ENCODE results near the gene IL17RA.
A peak's percentile ranks its signal among the peaks of the same experiment; 100 is the strongest.

The IL17RA gene

DNA sequence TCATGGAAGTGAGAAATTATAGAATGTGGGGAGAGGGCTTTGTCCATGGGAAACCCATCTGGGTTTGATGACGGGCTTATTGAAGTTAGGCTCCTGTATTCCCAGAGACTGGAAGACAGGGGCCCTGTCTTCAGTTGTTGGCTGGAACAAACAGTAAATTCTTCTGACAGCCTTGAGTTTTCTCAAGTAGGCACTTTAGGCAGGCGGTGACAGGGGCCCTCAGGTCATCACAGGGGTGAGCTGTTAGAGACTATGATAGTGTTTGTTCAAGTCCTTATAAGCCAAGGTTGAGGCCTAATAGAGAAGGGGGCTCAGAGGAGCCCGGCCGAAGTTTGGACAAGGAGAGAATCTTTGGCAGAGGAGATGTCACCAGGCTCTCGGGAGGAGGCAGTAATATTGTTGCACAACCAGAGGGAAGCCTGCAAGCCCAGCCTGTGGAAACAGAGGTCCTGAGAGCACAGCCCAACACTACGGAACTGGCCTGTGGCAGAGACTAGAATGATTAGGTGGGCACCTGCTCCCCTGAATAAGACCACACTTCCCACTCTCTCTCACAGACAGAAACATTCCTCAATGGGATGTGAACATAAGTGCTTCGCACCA, 20.2 kb upstream of the IL17RA start:
- no peak for DNase-seq (ENCODE audit: low read depth)
- no peak overlapping the region for H3K4me3 ChIP-seq (ENCODE audit: control insufficient read depth, low read depth, low read length)
- TF ChIP-seq, protein P1, sequence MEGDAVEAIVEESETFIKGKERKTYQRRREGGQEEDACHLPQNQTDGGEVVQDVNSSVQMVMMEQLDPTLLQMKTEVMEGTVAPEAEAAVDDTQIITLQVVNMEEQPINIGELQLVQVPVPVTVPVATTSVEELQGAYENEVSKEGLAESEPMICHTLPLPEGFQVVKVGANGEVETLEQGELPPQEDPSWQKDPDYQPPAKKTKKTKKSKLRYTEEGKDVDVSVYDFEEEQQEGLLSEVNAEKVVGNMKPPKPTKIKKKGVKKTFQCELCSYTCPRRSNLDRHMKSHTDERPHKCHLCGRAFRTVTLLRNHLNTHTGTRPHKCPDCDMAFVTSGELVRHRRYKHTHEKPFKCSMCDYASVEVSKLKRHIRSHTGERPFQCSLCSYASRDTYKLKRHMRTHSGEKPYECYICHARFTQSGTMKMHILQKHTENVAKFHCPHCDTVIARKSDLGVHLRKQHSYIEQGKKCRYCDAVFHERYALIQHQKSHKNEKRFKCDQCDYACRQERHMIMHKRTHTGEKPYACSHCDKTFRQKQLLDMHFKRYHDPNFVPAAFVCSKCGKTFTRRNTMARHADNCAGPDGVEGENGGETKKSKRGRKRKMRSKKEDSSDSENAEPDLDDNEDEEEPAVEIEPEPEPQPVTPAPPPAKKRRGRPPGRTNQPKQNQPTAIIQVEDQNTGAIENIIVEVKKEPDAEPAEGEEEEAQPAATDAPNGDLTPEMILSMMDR (IDR thresholded peaks at IDR 0.05; ENCODE audit: control insufficient read depth, insufficient read depth, low read depth, low read length, missing control alignments): no peak

- TF ChIP-seq, protein P1 (IDR thresholded peaks at IDR 0.05; ENCODE audit: control insufficient read depth, insufficient read depth, low read depth, low read length, missing control alignments): no peak
- DNase-seq (ENCODE audit: low read depth): no peak
- H3K4me3 ChIP-seq (ENCODE audit: control insufficient read depth, low read depth, low read length): no peak overlapping the region
Observed at GRCh38 chr22:17065433-17065832, 19.4 kb upstream of the IL17RA start.

- TF ChIP-seq, protein P1 (IDR thresholded peaks at IDR 0.05; ENCODE audit: control insufficient read depth, insufficient read depth, low read depth, low read length, missing control alignments): no peak
- no peak overlapping the region for H3K4me3 ChIP-seq (ENCODE audit: control insufficient read depth, low read depth, low read length)
- no peak for DNase-seq (ENCODE audit: low read depth)
Observed at GRCh38 chr22:17072877-17073276, 11.9 kb upstream of the IL17RA start.

GRCh38 chr22:17074648-17075002, 10.2 kb upstream of the IL17RA start:
- TF ChIP-seq, protein P1 (IDR thresholded peaks at IDR 0.05; ENCODE audit: control insufficient read depth, insufficient read depth, low read depth, low read length, missing control alignments): no peak
- DNase-seq (ENCODE audit: low read depth): no peak

GRCh38 chr22:17077255-17077654, 7.5 kb upstream of the IL17RA start:
- TF ChIP-seq, protein P1 (IDR thresholded peaks at IDR 0.05; ENCODE audit: control insufficient read depth, insufficient read depth, low read depth, low read length, missing control alignments): no peak
- DNase-seq (ENCODE audit: low read depth): peak; percentile 49

More at GRCh38 chr22:17074648-17075002, 10.2 kb upstream of the IL17RA start:
- no peak overlapping the region for H3K4me3 ChIP-seq (ENCODE audit: control insufficient read depth, low read depth, low read length)

GRCh38 chr22:17079572-17079971, 5.2 kb upstream of the IL17RA start:
- TF ChIP-seq, protein P1 (IDR thresholded peaks at IDR 0.05; ENCODE audit: control insufficient read depth, insufficient read depth, low read depth, low read length, missing control alignments): no peak
- DNase-seq (ENCODE audit: low read depth): no peak
- no peak overlapping the region for H3K4me3 ChIP-seq (ENCODE audit: control insufficient read depth, low read depth, low read length)

More at GRCh38 chr22:17077255-17077654, 7.5 kb upstream of the IL17RA start:
- H3K4me3 ChIP-seq (ENCODE audit: control insufficient read depth, low read depth, low read length): no peak overlapping the region
